Activated CD4-positive, alpha-beta T cell treated with anti-CD3 and anti-CD28 coated beads for 36 hours (primary cell): ENCODE data around the gene BBOX1. TPM values are rescaled to one million over a fixed set of nuclear protein-coding genes. Genes with fewer than 3 reads are reported as not detected.
"Not testable (repeated sequence)": the region's sequence is repeated elsewhere in the genome, so short reads cannot be mapped to it uniquely, and the experiment has no call there.

Experiments
- ATAC-seq: fragments of 200-7000 bp; cut with Tn5 transposase; one replicate; pipeline ENCODE4 v1.10.0; 2021; ENCODE audit warnings: mild to moderate bottlenecking, moderate library complexity
- CTCF ChIA-PET: fragments of 350-600 bp; sonication (Branson Sonifier 250); formaldehyde crosslinking; loops from one replicate; lab custom pipeline; 2021; ENCODE audit warnings: antibody characterized with exemption; lab: Charles Lee
- POLR2A ChIA-PET: fragments of 350-600 bp; sonication (Branson Sonifier 250); formaldehyde crosslinking; loops from one replicate; lab custom pipeline; 2021; ENCODE audit warnings: antibody characterized with exemption, inconsistent platforms; lab: Charles Lee
- DNase-seq: peaks from one replicate; pipeline ENCODE4 v3.0.0-alpha.2; 2020
- H3K27ac Mint-ChIP-seq: one replicate; pipeline ENCODE4 v1.8.0; 2021; ENCODE audit warnings: mixed read lengths
- H3K27me3 Mint-ChIP-seq: one replicate; pipeline ENCODE4 v1.8.0; 2021; ENCODE audit warnings: mixed read lengths
- H3K36me3 Mint-ChIP-seq: one replicate; pipeline ENCODE4 v1.8.0; 2021; ENCODE audit warnings: low read depth, mixed read lengths
- H3K4me1 Mint-ChIP-seq: one replicate; pipeline ENCODE4 v1.8.0; 2021; ENCODE audit warnings: mixed read lengths
- H3K4me3 Mint-ChIP-seq: one replicate; pipeline ENCODE4 v1.8.0; 2021; ENCODE audit warnings: mild to moderate bottlenecking, moderate library complexity, mixed read lengths
- H3K9me3 Mint-ChIP-seq: one replicate; pipeline ENCODE4 v1.8.0; 2021; ENCODE audit warnings: low read depth, mixed read lengths
- intact Hi-C, 2 experiments: fragments of 100-400 bp; cut with DNase I in 1 of 2; cut with micrococcal nuclease in 1 of 2; formaldehyde crosslinking; loops; one replicate each; pipeline versions ENCODE4 v1.14.2 to v1.15.1; 2022 to 2024; cut with DNase I, micrococcal nuclease
- total RNA-seq, 2 experiments: library from RNA; stranded (reverse); gene quantifications; one replicate each; pipeline ENCODE4 v1.2.3, GENCODE V29; 2021

Gene BBOX1
- total RNA-seq, 2 experiments from 2014 or later, result not detected

DNA sequence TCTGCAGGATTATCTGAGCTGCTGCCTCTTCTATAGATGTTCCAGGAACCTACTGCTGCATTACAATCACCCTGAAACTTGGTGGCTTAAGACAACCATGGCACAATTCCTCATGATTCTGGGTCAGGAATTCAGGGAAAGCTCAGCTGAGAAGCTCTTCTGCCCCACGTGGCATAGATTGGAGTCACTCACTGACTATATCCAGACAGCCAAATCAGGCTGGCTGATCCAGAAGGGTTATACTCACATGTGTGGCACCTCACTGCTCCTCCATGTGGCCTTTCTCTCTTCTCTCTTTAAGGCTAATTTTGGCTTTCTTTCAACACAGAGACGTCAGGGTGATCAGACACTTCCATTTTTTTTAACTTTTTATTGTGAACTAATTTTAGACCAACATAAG lies 125.5 kb downstream of the BBOX1 start:
- Mint-ChIP-seq H3K9me3 (no peaks in the 10 kb centered on the region), H3K4me3 (no peak overlapping the region), H3K27ac (no peak overlapping the region), H3K36me3 (no peaks in the 10 kb centered on the region), H3K27me3 (peaks cover 14% of the 10 kb centered on the region), H3K4me1 (no peaks in the 10 kb centered on the region)
- ChIA-PET CTCF (no interaction called here), POLR2A (no interaction called here)
- ATAC-seq (no peak), DNase-seq (no peak)
- intact Hi-C loops, result no loop called here

DNA sequence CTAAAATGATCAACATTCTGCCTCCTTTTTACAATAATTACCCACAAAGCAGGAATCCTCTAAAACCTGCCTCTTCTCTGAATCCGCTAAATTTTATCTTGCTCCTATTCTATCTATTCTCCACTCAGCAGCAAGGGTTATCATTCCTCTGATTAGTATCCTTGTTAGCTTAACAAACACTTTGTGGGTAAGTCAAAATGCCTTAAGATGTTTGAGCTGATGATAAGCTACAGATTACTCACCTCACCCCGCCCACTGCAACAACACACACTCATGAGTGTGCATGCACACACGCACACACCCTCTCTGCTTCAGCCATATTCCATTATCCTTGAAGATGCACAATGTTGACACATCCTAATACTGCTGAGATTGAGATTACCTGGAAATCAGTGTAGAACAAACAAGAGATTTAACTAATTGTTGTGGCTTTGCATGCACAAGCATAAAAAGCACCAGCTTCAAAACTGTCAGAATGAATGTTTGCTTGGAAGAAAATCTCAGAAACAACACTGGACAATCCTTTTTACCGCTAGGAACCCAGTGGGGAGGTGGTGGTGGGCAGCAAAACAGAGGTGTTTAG lies 130.9 kb downstream of the BBOX1 start:
- intact Hi-C loops, result no loop called here
- Mint-ChIP-seq H3K27ac (no peak overlapping the region), H3K36me3 (no peaks in the 10 kb centered on the region), H3K4me1 (no peaks in the 10 kb centered on the region), H3K27me3 (peaks cover 19% of the 10 kb centered on the region), H3K4me3 (no peak overlapping the region), H3K9me3 (no peaks in the 10 kb centered on the region)
- ChIA-PET CTCF (interaction anchor here (1.2 kb wide), 1 partner anchor 9 kb away, joined by 3 read pairs; no protein-coding TSS in a partner anchor), POLR2A (no interaction called here)
- ATAC-seq (no peak), DNase-seq (no peak)

DNA sequence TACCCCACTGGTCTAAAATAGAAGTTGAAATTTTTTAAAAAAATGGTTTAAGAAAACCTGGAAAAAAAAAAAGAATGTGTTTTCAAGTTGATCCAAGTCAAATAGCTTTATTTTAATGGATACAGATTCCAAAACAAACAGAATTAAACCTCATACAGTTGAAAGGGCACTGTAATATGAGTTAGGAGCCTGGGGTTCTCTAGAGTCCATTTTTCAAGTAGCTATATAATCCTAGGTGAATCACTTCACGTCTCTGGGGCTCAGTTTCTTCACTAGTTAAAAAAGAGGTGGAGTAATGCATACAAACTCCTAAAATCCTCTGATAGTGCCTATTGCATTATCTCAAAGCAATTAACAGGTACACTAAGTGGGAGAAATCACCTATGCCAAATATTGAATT lies 132.9 kb downstream of the BBOX1 start:
- ChIA-PET POLR2A (no interaction called here), CTCF (no interaction called here)
- Mint-ChIP-seq H3K4me3 (no peak overlapping the region), H3K9me3 (no peaks in the 10 kb centered on the region), H3K27ac (no peak overlapping the region), H3K27me3 (peaks cover 20% of the 10 kb centered on the region), H3K36me3 (no peaks in the 10 kb centered on the region), H3K4me1 (no peaks in the 10 kb centered on the region)
- no peak for DNase-seq
- no peak for ATAC-seq
- intact Hi-C loops, result no loop called here

DNA sequence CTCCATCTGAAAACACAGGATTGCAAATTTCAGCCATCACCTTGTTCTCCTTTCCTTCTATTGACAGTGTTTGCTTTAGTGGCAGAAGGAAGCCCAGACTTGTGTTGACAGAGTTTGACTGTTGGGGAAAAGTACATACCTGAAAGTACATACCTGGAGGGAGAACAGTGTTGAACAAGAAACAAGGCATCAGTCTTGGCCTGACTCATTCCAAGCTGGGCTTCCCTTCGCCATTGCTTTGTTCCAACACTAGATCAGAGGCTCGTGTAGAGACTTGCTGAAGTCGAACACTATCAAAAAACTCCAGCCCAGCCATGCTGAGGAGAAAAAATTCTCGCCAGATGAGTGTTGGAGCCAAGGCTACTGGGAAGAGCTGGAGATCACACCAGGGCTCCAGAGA lies 133.4 kb downstream of the BBOX1 start:
- ATAC-seq, result no peak
- CTCF ChIA-PET, result interaction anchor here (1.1 kb wide), 1 partner anchor 10 kb away, joined by 3 read pairs; no protein-coding TSS in a partner anchor
- H3K4me1 Mint-ChIP-seq, result no peaks in the 10 kb centered on the region
- H3K4me3 Mint-ChIP-seq, result no peak overlapping the region
- H3K9me3 Mint-ChIP-seq, result no peaks in the 10 kb centered on the region
- POLR2A ChIA-PET, result no interaction called here
- DNase-seq, result no peak
- peaks cover 17% of the 10 kb centered on the region for H3K27me3 Mint-ChIP-seq
- H3K27ac Mint-ChIP-seq, result no peak overlapping the region
- no peaks in the 10 kb centered on the region for H3K36me3 Mint-ChIP-seq
- intact Hi-C loops, result no loop called here

DNA sequence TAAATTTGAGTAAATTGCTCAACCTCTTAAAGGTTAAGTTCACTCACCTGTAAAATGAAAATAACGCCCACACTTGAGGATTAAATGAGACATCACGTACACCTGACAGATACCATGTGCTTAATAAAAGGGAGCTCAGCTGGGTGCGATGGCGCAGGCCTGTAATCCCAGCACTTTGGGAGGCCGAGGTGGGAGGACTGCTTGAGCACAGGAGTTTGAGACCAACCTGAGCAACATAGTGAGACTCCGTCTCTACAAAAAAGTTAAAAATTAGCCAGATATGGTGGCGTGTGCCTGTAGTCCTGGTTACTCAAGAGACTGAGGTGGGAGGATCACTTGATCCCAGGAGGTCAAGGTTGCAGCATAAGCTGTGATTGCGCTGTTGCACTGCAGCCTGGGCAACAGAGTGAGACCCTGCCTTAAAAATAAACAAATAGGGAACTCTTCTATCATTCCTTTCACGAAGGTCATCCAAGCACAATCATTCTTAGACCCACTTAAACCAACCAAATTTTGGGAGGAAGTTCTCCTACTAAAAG lies 134.1 kb downstream of the BBOX1 start:
- Mint-ChIP-seq H3K27ac (no peak overlapping the region), H3K36me3 (no peaks in the 10 kb centered on the region), H3K27me3 (peaks cover 11% of the 10 kb centered on the region), H3K4me1 (no peaks in the 10 kb centered on the region), H3K9me3 (no peaks in the 10 kb centered on the region), H3K4me3 (no peak overlapping the region)
- ChIA-PET CTCF (interaction anchor here (1.1 kb wide), 1 partner anchor 9 kb away, joined by 3 read pairs; no protein-coding TSS in a partner anchor), POLR2A (no interaction called here)
- DNase-seq (no peak), ATAC-seq (no peak)
- intact Hi-C loops, result no loop called here

DNA sequence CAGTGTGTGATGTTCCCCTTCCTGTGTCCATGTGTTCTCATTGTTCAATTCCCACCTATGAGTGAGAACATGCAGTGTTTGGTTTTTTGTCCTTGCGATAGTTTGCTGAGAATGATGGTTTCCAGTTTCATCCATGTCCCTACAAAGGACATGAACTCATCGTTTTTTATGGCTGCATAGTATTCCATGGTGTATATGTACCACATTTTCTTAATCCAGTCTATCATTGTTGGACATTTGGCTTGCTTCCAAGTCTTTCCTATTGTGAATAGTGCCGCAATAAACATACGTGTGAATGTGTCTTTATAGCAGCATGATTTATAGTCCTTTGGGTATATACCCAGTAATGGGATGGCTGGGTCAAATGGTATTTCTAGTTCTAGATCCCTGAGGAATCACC lies 134.9 kb downstream of the BBOX1 start:
- H3K4me3 Mint-ChIP-seq, H3K27ac Mint-ChIP-seq, H3K4me1 Mint-ChIP-seq, DNase-seq, POLR2A ChIA-PET, CTCF ChIA-PET, intact Hi-C loops, H3K36me3 Mint-ChIP-seq, ATAC-seq, H3K9me3 Mint-ChIP-seq: not testable (repeated sequence)
- H3K27me3 Mint-ChIP-seq, result peaks cover 12% of the 10 kb centered on the region

Other genes starting within 250 kb of the BBOX1 start
- not detected for gene FIBIN, start 46.7 kb upstream of the BBOX1 start, total RNA-seq